Effector memory CD4-positive, alpha-beta T cell (primary cell): ENCODE data around the gene ADSS1.

Experiments used
- DNase-seq, 3 donors: peaks; one replicate each; pipeline ENCODE4 v3.0.0-alpha.2; 2020
- H3K27ac ChIP-seq: 2 replicates; pipeline ENCODE4 v1.7.0; 2013; ENCODE audit warnings: mild to moderate bottlenecking, low read length, moderate library complexity; ENCODE audit not compliant: insufficient read depth, poor library complexity, severe bottlenecking
- H3K27me3 ChIP-seq: replicated peaks from 2 replicates; pipeline ENCODE4 v1.7.0; 2013; ENCODE audit warnings: mild to moderate bottlenecking, low read length; ENCODE audit not compliant: insufficient read depth, control insufficient read depth, poor library complexity, severe bottlenecking
- H3K36me3 ChIP-seq: 2 replicates; pipeline ENCODE4 v1.7.0; 2013; ENCODE audit warnings: mild to moderate bottlenecking, low read length, moderate library complexity; ENCODE audit not compliant: control insufficient read depth, insufficient read depth
- H3K4me1 ChIP-seq: 2 replicates; pipeline ENCODE4 v1.7.0; 2013; ENCODE audit warnings: low read length, mild to moderate bottlenecking; ENCODE audit not compliant: control insufficient read depth, insufficient read depth, poor library complexity, severe bottlenecking
- H3K4me3 ChIP-seq: 2 replicates; pipeline ENCODE4 v1.7.0; 2013; ENCODE audit warnings: low read length, low read depth, mild to moderate bottlenecking; ENCODE audit not compliant: insufficient read depth, poor library complexity, severe bottlenecking
- H3K9me3 ChIP-seq: 2 replicates; pipeline ENCODE4 v1.7.0; 2013; ENCODE audit warnings: mild to moderate bottlenecking, low read length, moderate library complexity; ENCODE audit not compliant: control insufficient read depth

ADSS1 gene

DNA sequence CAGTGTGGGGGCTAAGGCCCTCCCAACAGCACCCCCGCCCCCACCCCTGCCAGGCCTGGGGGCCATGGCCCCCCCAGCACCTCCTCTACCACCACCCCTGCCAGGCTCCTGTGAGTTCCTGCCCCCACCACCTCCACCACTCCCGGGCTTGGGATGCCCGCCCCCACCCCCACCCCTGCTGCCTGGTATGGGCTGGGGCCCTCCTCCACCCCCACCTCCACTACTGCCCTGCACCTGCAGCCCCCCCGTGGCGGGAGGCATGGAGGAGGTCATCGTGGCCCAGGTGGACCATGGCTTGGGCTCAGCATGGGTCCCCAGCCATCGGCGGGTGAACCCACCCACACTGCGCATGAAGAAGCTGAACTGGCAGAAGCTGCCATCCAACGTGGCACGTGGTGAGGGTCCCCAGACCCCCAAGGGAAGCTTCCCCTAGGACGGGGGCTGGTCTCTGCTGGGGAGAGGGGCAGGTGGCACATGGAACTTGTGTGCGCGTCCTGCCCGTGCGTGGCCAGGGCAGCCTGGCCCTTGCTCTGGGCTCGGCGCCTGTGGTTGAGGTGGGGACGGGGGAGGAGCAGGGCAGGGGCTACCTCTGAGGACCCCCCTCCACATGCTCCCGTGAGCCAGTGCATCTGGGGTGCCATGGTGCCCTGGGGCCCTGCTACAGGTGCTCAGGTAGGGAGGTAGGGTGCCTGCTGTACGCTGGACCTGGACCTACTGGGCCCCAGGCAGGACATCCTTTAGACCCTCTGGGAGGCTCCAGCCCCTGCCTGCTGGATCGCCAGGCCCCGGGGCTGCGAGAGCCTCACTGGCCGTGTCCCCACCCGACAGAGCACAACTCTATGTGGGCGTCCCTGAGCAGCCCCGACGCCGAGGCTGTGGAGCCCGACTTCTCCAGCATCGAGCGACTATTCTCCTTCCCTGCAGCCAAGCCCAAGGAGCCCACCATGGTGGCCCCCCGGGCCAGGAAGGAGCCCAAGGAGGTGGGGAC, 16.1 kb upstream of the ADSS1 start:
- Histone ChIP-seq H3K27ac (no peak overlapping the region), H3K4me1 (peaks cover 3% of the 10 kb centered on the region), H3K4me3 (no peak overlapping the region), H3K9me3 (no peaks in the 10 kb centered on the region), H3K36me3 (peaks cover 46% of the 10 kb centered on the region), H3K27me3 (no peaks in the 10 kb centered on the region)
- no peak for DNase-seq

GRCh38 chr14:104708606-104709268, 15.3 kb upstream of the ADSS1 start:
- Histone ChIP-seq H3K36me3 (peaks cover 46% of the 10 kb centered on the region), H3K9me3 (no peaks in the 10 kb centered on the region), H3K27me3 (no peaks in the 10 kb centered on the region), H3K27ac (no peak overlapping the region), H3K4me3 (no peak overlapping the region), H3K4me1 (peaks cover 3% of the 10 kb centered on the region)
- peak; percentile 39 to 60 (median 44) for DNase-seq

DNA sequence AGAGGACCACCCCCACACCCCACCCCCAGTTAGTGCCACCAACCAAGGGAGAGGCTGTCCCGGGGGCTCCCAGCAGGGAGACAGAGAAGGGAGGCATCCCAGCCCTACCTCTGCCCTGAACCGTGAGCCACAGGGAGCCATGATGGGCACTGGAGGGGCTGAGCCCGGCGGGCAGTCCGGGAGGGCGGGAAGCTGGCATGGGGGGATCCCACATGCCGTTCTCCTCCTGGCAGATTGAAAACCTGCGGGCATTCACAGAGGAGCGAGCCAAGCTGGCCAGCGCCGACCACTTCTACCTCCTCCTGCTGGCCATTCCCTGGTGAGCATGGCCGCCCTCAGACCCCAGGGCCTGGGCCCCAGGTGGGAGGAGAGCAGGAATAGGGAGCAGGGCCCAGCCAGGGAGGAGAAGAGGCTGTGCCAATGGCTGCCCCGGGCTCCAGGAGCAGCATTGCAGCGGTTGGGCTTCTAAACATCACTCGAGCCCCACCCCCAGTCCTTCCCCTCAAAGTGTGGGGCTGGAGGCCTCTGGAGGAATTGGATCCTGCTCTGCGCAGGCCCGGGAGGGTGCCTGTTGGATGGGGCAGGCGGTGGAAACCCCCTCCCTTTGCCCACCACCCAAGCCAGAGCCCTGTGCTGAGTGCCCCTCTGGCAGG, 14.5 kb upstream of the ADSS1 start:
- peaks cover 46% of the 10 kb centered on the region for H3K36me3 ChIP-seq
- H3K4me1 ChIP-seq = peaks cover 3% of the 10 kb centered on the region
- DNase-seq = no peak
- no peak overlapping the region for H3K4me3 ChIP-seq
- H3K9me3 ChIP-seq = no peaks in the 10 kb centered on the region
- no peaks in the 10 kb centered on the region for H3K27me3 ChIP-seq
- no peak overlapping the region for H3K27ac ChIP-seq

GRCh38 chr14:104710071-104710735, 13.8 kb upstream of the ADSS1 start:
- H3K36me3 ChIP-seq = peaks cover 49% of the 10 kb centered on the region
- no peak overlapping the region for H3K4me3 ChIP-seq
- H3K27ac ChIP-seq = no peak overlapping the region
- peaks cover 3% of the 10 kb centered on the region for H3K4me1 ChIP-seq
- no peaks in the 10 kb centered on the region for H3K9me3 ChIP-seq
- DNase-seq = no peak
- H3K27me3 ChIP-seq = no peaks in the 10 kb centered on the region

- no peaks in the 10 kb centered on the region for H3K27me3 ChIP-seq
- H3K4me3 ChIP-seq = no peak overlapping the region
- no peak for DNase-seq
These were observed 10.9 kb upstream of the ADSS1 start for GRCh38 chr14:104712881-104713734.

DNA sequence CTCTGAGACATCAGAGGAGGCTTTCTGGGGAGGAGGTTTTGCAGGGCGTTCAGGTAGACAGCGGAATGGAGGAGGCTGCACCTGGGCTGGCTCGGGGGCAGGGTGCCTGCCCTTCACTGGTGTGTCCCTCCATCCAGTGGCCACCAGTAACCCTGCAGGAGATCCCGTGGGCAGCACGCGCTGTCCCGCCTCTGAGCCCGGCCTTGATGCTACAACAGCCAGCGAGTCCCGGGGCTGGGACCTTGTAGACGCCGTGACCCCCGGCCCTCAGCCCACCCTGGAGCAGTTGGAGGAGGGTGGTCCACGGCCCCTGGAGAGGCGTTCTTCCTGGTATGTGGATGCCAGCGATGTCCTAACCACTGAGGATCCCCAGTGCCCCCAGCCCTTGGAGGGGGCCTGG, 10.0 kb upstream of the ADSS1 start:
- no peaks in the 10 kb centered on the region for H3K9me3 ChIP-seq
- no peaks in the 10 kb centered on the region for H3K4me1 ChIP-seq
- no peak overlapping the region for H3K27ac ChIP-seq
- peaks cover 59% of the 10 kb centered on the region for H3K36me3 ChIP-seq
- H3K27me3 ChIP-seq = no peaks in the 10 kb centered on the region
- no peak for DNase-seq
- H3K4me3 ChIP-seq = no peak overlapping the region

More at GRCh38 chr14:104712881-104713734, 10.9 kb upstream of the ADSS1 start:
- H3K36me3 ChIP-seq = peaks cover 59% of the 10 kb centered on the region
- no peak overlapping the region for H3K27ac ChIP-seq
- H3K4me1 ChIP-seq = peaks cover 3% of the 10 kb centered on the region
- H3K9me3 ChIP-seq = no peaks in the 10 kb centered on the region

DNA sequence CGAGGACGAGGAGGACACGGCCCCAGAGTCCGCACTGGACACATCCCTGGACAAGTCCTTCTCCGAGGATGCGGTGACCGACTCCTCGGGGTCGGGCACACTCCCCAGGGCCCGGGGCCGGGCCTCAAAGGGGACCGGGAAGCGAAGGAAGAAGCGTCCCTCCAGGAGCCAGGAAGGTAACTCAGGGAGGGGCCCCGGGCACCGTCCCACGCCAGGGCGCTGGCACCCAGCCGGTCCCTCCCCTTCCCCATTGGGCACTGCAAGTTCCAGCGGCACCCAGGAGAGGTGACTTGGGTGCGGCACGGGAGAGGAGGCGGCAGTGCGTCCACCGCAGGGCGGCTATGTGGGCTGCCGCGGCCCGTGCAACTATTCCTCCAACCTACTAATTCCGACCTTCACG, 9.3 kb upstream of the ADSS1 start:
- DNase-seq = no peak

GRCh38 chr14:104715416-104715815, 8.6 kb upstream of the ADSS1 start:
- no peak overlapping the region for H3K4me3 ChIP-seq
- H3K4me1 ChIP-seq = no peaks in the 10 kb centered on the region
- no peaks in the 10 kb centered on the region for H3K9me3 ChIP-seq
- no peaks in the 10 kb centered on the region for H3K27me3 ChIP-seq
- peaks cover 57% of the 10 kb centered on the region for H3K36me3 ChIP-seq
- no peak overlapping the region for H3K27ac ChIP-seq
- DNase-seq = no peak

More for the DNA sequence above, 9.3 kb upstream of the ADSS1 start:
- Histone ChIP-seq H3K27me3 (no peaks in the 10 kb centered on the region), H3K27ac (no peak overlapping the region), H3K9me3 (no peaks in the 10 kb centered on the region), H3K4me1 (no peaks in the 10 kb centered on the region), H3K36me3 (peaks cover 59% of the 10 kb centered on the region), H3K4me3 (no peak overlapping the region)

DNA sequence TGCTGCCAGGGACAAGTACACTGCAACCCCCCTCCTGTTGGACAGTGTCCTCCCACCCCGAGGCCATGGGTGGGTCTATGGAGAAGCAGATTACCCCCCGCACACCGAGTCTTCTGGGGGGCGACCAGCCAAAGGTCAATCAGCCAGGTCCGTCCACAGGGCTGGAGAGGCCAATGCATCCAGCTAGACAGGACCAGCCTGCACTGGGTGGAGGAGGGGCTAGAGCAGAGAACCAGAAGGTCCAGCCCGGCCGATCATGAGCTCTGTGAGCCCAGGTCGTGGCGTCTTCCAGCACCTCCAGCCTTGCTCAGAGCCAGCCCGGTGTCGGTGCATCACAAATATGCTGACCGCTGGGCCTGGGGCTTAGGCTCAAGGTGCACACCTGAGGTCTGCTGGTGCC, 8.2 kb upstream of the ADSS1 start:
- Histone ChIP-seq H3K9me3 (no peaks in the 10 kb centered on the region), H3K4me3 (no peak overlapping the region), H3K27ac (no peak overlapping the region), H3K36me3 (peaks cover 52% of the 10 kb centered on the region), H3K4me1 (no peaks in the 10 kb centered on the region), H3K27me3 (no peaks in the 10 kb centered on the region)
- DNase-seq = no peak
